Progenitor cell of endocrine pancreas (in vitro differentiated cells): ENCODE results near the gene NOD1. TPM values are rescaled to one million over a fixed set of nuclear protein-coding genes. Genes with fewer than 3 reads are reported as not detected.
A peak's percentile ranks its signal among the peaks of the same experiment; 100 is the strongest.

ENCODE experiments used
- DNase-seq: peaks from one replicate; pipeline ENCODE4 v3.0.0; 2021; ENCODE audit warnings: low spot score; ENCODE audit not compliant: unreplicated experiment
- H3K27ac Mint-ChIP-seq: 2 replicates; pipeline ENCODE4 v1.8.0; 2021; ENCODE audit warnings: mild to moderate bottlenecking, moderate library complexity, mixed read lengths
- H3K27me3 Mint-ChIP-seq: 2 replicates; pipeline ENCODE4 v1.8.0; 2021; ENCODE audit warnings: mixed read lengths
- H3K36me3 Mint-ChIP-seq: 2 replicates; pipeline ENCODE4 v1.8.0; 2022; ENCODE audit warnings: mixed read lengths; ENCODE audit not compliant: insufficient read depth
- H3K4me1 Mint-ChIP-seq: 2 replicates; pipeline ENCODE4 v1.8.0; 2021; ENCODE audit warnings: low read depth, mixed read lengths
- H3K4me3 Mint-ChIP-seq: 2 replicates; pipeline ENCODE4 v1.8.0; 2021; ENCODE audit warnings: low read depth, mild to moderate bottlenecking, moderate library complexity, mixed read lengths
- H3K9me3 Mint-ChIP-seq: 2 replicates; pipeline ENCODE4 v1.8.0; 2021; ENCODE audit warnings: low read depth, mixed read lengths
- CTCF ChIP-seq: fragments of 200-600 bp; sonication (generic); IDR thresholded peaks from one replicate; pipeline ENCODE4 v1.5.0; 2021; ENCODE audit warnings: antibody characterized with exemption, mild to moderate bottlenecking; ENCODE audit not compliant: unreplicated experiment
- total RNA-seq: library from RNA; stranded (reverse); gene quantifications from 2 replicates; pipeline ENCODE4 v1.2.1, GENCODE V29; 2021

Gene NOD1
- total RNA-seq, 1 donor from 2014 or later, result 2.9 TPM

GRCh38 chr7:30413864-30414263, 64.7 kb downstream of the NOD1 start:
- Mint-ChIP-seq H3K27ac (no peak overlapping the region), H3K4me3 (no peak overlapping the region), H3K36me3 (peaks cover 9% of the 10 kb centered on the region), H3K9me3 (peaks cover 4% of the 10 kb centered on the region), H3K27me3 (no peaks in the 10 kb centered on the region), H3K4me1 (no peaks in the 10 kb centered on the region)
- DNase-seq, result no peak
- no peak for TF ChIP-seq CTCF

GRCh38 chr7:30412782-30413504, 65.6 kb downstream of the NOD1 start:
- Mint-ChIP-seq H3K9me3 (peaks cover 4% of the 10 kb centered on the region), H3K27me3 (no peaks in the 10 kb centered on the region), H3K36me3 (peaks cover 9% of the 10 kb centered on the region), H3K27ac (peak overlapping the region; percentile 13), H3K4me1 (no peaks in the 10 kb centered on the region), H3K4me3 (no peak overlapping the region)
- DNase-seq, result no peak
- peak; percentile 53 for TF ChIP-seq CTCF

- Mint-ChIP-seq H3K4me3 (no peak overlapping the region), H3K27me3 (no peaks in the 10 kb centered on the region), H3K4me1 (no peaks in the 10 kb centered on the region), H3K36me3 (peaks cover 9% of the 10 kb centered on the region), H3K27ac (no peak overlapping the region), H3K9me3 (peaks cover 4% of the 10 kb centered on the region)
- DNase-seq, result no peak
- TF ChIP-seq CTCF, result no peak
Measured at GRCh38 chr7:30411897-30412296, 66.7 kb downstream of the NOD1 start.

- Mint-ChIP-seq H3K9me3 (peaks cover 4% of the 10 kb centered on the region), H3K4me3 (no peak overlapping the region), H3K27ac (no peak overlapping the region), H3K4me1 (no peaks in the 10 kb centered on the region), H3K27me3 (no peaks in the 10 kb centered on the region), H3K36me3 (peaks cover 9% of the 10 kb centered on the region)
- no peak for DNase-seq
- TF ChIP-seq CTCF, result no peak
Measured at GRCh38 chr7:30411173-30411572, 67.4 kb downstream of the NOD1 start.

- no peak overlapping the region for H3K27ac Mint-ChIP-seq
- peaks cover 3% of the 10 kb centered on the region for H3K36me3 Mint-ChIP-seq
- H3K27me3 Mint-ChIP-seq, result no peaks in the 10 kb centered on the region
- TF ChIP-seq CTCF, result no peak
- DNase-seq, result no peak
- H3K4me3 Mint-ChIP-seq, result no peak overlapping the region
- no peaks in the 10 kb centered on the region for H3K9me3 Mint-ChIP-seq
- H3K4me1 Mint-ChIP-seq, result peaks cover 3% of the 10 kb centered on the region
Measured at GRCh38 chr7:30406664-30407425, 71.7 kb downstream of the NOD1 start.
